ENCODE measurements around the gene MADD.

- TF ChIP-seq CTCF (IDR thresholded peaks at IDR 0.05) (no peak), POLR2A (IDR thresholded peaks at IDR 0.05) (no peak)
Observed at GRCh38 chr11:47372422-47372821, 102.5 kb downstream of the MADD start.
